ENCODE measurements around the gene PDP2. TPM values are rescaled to one million over a fixed set of nuclear protein-coding genes. Genes with fewer than 3 reads are reported as not detected.
A peak's percentile ranks its signal among the peaks of the same experiment; 100 is the strongest.

The PDP2 gene
- total and polyA plus RNA-seq, 9 of the 15 experiments (the other 6 are each of a cell fraction or from before 2014, with no cell fraction given): 2.5 to 24.3 (median 7.2) TPM

DNA sequence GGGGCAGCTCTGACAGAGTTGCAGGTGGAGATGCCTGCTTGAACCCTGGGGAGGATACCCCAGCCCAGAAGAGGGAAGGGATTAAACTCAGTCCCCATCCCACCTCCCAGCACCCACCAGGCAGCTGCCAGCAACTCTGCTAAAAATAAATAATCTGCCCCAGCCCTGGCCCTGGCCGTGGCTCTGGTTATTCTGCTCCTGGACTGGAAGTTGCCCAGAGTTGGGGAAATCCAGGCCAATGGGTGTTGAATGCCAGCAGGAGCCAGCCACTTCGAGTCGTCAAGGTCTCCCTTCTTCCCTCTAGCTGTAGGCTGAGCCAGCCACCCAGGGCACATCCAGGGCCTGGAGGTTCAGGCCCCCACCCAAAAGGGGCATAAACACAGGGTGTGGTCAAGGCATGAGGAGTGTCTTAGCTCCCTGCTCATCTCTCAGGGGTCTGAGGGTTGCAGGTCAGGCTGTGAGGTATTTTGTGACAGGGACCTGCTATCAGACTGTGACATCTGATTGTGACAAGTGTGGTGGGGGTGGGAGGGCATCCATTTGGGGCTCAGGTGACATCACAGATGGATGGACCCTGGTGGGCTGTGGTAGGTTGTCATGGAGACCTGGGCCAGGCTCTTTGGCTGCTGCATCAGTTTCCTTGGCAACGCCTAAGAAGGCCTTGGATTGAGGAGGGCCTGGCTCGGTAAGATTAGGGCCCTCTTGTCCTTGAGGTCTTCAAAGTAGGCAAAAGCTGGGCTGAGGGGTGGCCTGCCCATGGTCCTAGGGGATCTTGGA is 46.0 kb downstream of the PDP2 start:
- no peak for ATAC-seq
- Histone ChIP-seq H4K20me1 (replicated peaks; ENCODE audit: control insufficient read depth, insufficient read depth, low read length) (no peaks in the 10 kb centered on the region; the same call in 1 of the 2 replicates), H3K4me1 (replicated peaks in 1 of 2; ENCODE audit: control insufficient read depth in 2 of 2, insufficient read depth in 2 of 2, low read length in 2 of 2) (peaks cover 0 to 31% of the 10 kb centered on the region in 2 experiments; a peak in 3 of 5 replicates), H3K9me1 (ENCODE audit: control insufficient read depth, insufficient read depth, low read length) (no peaks in the 10 kb centered on the region), H3K27me3 (ENCODE audit: control insufficient read depth in 2 of 2, insufficient read depth in 2 of 2, low read length in 2 of 2) (peaks cover 4 to 34% of the 10 kb centered on the region in 2 experiments; a peak in 2 of 5 replicates), H3K36me3 (ENCODE audit: control insufficient read depth, insufficient read depth, low read length) (peaks cover 1% of the 10 kb centered on the region; the same call in 1 of the 3 replicates), H3K79me2 (ENCODE audit: control insufficient read depth, insufficient read depth, low read length) (no peaks in the 10 kb centered on the region), H3K4me2 (ENCODE audit: insufficient read depth, low read length) (no peak overlapping the region), H3K27ac (ENCODE audit: extremely low read depth, low read depth, low read length) (no peak overlapping the region), H3K9ac (ENCODE audit: insufficient read depth in 1 of 2, low read depth in 2 of 2, low read length in 2 of 2) (peak overlapping the region in 1 of 2 experiments; percentile 13; a peak in 1 of 4 replicates), H2AFZ (ENCODE audit: low read depth, low read length) (no peak overlapping the region), H3K4me3 (no peak overlapping the region), H3K9me3 (replicated peaks; ENCODE audit: control insufficient read depth, insufficient read depth, low read depth, low read length) (no peaks in the 10 kb centered on the region)
- no peak for DNase-seq (ENCODE audit: extremely low read depth in 1 of 4, low spot score in 3 of 4)
- intact Hi-C loops (cut with micrococcal nuclease): loop anchor here (5.0 kb wide), 1 partner anchor 519 kb away; no protein-coding TSS in a partner anchor
- no peak for FAIRE-seq
- ChIA-PET POLR2A (interaction anchor here (0.9 to 3.0 kb wide), 3 partner anchors 16 to 36 kb away, joined by 3 to 10 read pairs (median 3); no protein-coding TSS in a partner anchor), CTCF (ENCODE audit: low intra/inter-chr PET ratio) (interaction anchor here (0.5 to 3.6 kb wide), 2 partner anchors 28 to 30 kb away, joined by 3 to 41 read pairs; no protein-coding TSS in a partner anchor)
- WGBS (ENCODE audit: insufficient coverage, low coverage, missing lambda C conversion rate): 37% methylated on average over 5 of the region's 5 CpGs
- TF ChIP-seq RFX1 (IDR thresholded peaks at IDR 0.05): peak; percentile 83
- no peak for TF ChIP-seq TAF9B (IDR thresholded peaks at IDR 0.05; ENCODE audit: partially characterized antibody)
- TF ChIP-seq ZC3H4 (CRISPR knock-in tag; IDR thresholded peaks at IDR 0.05; ENCODE audit: borderline replicate concordance): 0 out of 2 replicates have a peak, but pooled peaks have one; percentile 37
- in situ Hi-C loops (cut with MboI): no loop called here
- BruUV-seq (replicated peaks): no TSS peak

All from K562 (cell line).